Activated T-cell treated with anti-CD3 and anti-CD28 coated beads, Interleukin-2, amount 50 U/mL, for 48 hours (primary cell): ENCODE measurements around the gene PTOV1.
"Not testable (repeated sequence)": the region's sequence is repeated elsewhere in the genome, so short reads cannot be mapped to it uniquely, and the experiment has no call there.

ENCODE experiments used
- DNase-seq, 2 experiments: peaks; one replicate each; pipeline ENCODE4 v3.0.0-alpha.2; 2020

Gene PTOV1

DNA sequence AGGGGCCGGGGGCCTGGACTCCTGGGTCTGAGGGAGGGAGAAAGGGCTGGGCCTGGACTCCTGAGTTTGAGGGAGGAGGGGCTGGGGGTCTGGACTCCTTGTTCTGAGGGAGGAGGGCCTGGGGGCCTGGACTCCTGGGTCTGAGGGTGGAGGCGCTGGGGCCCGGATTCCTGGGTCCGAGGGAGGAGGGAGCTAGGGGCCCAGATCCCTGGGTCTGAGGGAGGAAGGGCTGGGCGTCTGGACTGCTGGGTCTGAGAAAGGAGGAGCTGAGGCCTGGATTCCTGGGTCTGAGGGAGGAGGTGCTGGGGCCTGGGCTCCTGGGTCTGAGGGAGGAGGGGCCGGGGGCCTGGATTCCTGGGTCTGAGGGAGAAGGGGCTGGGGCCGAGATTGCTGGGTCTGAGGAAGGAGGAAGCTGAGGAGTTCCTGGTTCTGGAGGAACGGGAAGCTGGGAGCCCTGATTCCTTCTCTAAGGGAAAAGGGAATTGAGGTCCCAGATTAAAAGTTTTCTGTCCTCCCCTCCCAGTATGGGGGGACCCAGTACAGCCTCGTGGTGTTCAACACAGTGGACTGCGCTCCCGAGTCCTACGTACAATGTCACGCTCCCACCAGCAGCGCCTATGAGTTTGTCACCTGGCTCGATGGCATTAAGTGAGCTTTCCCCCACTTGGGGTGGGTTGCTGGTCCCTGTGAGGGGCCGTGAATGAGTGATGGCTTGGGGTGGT, 32.1 kb upstream of the PTOV1 start:
- DNase-seq, result no peak

DNA sequence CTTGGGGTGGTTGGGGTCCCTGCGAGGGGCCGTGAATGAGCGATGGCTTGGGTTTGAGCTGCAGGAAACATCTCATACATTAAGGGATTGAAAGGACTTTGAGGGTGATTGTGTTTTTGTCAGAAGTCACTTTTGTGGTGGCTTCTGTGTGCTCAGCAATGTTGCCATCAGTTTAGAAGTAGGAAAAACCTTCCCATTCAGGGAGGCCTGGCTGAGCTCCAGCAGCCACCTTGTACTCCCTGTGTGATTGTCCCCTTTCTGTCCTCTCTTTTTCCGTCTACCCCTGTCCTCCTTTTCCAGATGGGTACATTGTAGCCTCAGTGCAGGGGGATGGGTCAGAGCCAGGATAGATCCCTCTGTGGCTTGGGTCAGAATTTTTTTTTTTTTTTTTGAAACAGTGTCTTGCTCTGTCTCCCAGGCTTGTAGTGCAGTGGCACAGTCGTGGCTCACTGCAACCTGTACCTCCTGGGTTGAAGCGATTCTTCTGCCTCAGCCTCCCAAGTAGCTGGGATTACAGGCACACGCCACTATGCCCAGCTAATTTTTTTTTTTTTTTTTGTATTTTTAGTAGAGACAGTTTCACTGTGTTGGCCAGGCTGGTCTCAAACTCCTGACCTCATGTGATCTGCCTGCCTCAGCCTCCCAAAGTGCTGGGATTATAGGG, 31.4 kb upstream of the PTOV1 start:
- DNase-seq, result not testable (repeated sequence)

GRCh38 chr19:49820125-49820524, 30.8 kb upstream of the PTOV1 start:
- DNase-seq, result no peak

- no peak for DNase-seq
Observed at GRCh38 chr19:49823472-49823871, 27.5 kb upstream of the PTOV1 start.

- DNase-seq, result no peak
Observed at GRCh38 chr19:49824662-49825061, 26.3 kb upstream of the PTOV1 start.

DNA sequence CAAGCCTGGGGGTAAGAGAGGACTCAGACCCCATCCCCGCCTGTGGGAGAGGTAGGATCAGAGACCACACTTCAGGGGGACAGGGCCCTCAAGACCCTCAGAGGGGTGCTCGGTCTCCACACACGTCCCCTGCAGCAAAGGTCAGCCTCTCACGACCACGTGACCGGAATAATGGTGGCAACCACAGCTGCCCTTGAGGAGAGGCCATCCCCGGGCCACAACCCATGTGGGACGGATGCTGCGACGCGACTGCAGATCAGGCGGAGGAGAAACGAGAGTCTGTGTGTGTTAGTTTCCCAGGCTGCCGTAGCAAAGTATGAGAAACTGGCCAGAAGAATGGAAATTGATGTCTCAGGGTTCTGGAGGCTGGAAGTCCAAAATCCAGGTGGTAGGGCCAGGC, 23.9 kb upstream of the PTOV1 start:
- DNase-seq, result no peak

- DNase-seq, result no peak
Observed at GRCh38 chr19:49829200-49829599, 21.8 kb upstream of the PTOV1 start.

GRCh38 chr19:49829721-49830120, 21.2 kb upstream of the PTOV1 start:
- DNase-seq, result no peak

DNA sequence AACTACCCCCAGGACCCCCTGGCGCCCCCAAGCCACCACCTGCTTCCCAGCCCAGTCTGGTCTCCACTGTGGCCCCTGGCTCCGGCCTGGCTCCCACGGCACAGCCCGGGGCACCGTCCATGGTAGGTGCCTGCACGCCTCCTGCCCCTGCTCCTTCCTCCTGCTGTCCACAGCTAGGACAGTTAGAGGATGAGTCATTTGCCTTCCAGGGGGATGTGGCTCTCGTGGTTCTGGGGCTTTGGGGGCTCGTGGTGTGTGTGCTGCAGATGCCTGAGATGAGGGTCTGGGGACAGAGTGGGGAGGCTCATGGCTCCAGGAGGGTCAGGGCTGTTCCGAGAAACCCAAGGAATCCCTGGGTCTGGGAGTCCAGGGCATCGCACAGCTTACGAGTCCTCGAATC, 20.2 kb upstream of the PTOV1 start:
- no peak for DNase-seq

DNA sequence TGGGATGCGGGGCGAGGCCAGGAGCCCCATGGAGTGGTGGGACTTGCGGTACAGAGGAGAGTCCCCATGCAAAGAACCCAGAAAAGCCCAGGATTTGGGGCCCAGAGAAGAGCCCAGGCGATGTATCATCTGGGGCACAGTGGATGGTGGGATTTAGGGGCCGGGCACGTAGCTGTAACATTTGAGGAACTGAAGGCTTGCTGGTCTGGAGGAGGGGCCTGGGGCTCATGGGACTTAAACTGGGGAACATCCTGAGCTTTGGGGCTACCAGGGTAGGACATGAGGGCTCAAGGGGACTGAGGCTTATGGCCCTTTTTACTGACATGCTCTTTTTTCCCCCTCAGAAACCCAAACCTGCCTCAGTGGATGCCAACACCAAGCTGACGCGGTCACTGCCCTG, 19.4 kb upstream of the PTOV1 start:
- no peak for DNase-seq

- DNase-seq, result no peak
Observed at GRCh38 chr19:49832556-49832955, 18.4 kb upstream of the PTOV1 start.

GRCh38 chr19:49833599-49833998, 17.4 kb upstream of the PTOV1 start:
- DNase-seq, result no peak

DNA sequence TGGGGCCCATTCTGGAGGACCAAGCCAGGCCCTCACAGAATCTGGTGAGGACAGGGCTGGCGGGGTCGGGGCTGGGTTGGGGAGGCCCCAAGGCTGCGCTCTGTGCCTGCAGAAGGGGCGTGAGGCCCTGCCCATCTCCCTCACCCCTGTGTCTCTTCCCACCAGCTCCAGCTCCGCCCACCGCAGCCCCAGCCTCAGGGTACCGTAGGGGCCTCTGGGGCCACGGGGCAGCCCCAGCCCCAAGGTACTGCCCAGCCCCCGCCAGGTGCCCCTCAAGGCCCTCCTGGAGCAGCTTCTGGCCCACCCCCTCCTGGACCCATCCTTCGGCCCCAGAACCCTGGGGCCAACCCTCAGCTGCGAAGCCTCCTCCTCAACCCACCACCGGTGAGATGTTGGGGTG, 15.4 kb upstream of the PTOV1 start:
- no peak for DNase-seq

DNA sequence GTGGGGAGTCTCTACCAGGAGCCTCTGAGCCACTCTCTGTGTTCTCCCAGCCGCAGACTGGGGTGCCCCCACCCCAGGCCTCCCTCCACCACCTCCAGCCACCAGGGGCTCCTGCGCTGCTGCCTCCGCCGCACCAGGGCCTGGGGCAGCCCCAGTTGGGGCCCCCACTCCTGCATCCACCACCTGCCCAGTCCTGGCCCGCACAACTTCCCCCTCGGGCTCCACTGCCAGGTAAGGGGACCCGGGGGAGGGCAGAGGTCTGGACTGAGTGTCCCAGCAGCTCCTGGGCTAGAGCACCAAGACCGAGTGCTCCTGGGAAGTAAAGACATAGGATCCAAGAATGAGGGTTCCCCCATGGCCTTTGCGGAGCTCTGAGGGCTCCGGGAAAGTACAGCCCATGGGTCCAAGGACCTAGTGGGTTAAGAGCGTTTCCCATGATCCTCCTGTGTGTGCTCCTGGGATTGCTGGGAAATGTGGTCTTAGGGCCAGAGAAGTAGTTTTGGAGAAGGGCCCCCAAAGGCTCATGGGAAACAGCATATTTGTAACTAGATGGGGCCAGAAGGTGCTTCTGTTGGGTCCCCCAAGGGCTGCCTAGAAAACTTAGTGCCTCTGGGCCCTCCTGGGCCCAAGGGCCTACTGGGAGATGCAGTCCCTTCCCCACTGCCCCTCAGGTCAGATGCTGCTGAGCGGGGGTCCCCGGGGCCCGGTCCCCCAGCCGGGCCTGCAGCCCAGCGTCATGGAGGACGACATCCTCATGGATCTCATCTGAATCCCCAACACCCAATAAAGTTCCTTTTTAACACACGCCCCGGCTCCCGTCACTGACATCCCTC, 14.6 kb upstream of the PTOV1 start:
- DNase-seq, result no peak

DNA sequence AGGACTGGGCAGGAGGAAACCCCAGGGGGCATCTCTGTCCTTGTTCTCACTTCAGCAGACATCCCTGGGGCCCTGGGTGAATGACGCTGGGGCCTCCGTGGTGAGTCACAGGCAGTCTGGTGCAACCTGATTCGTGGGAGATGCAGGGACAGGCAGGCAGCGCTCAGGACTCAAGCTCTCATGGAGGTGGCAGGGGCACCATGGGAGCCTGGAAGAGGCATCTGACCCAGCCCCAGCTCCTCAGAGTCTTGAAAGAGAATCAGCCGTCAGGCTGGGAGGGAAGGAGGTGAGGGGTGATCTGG, 14.0 kb upstream of the PTOV1 start:
- DNase-seq, result no peak

- DNase-seq, result no peak
Observed at GRCh38 chr19:49837425-49837824, 13.5 kb upstream of the PTOV1 start.

DNA sequence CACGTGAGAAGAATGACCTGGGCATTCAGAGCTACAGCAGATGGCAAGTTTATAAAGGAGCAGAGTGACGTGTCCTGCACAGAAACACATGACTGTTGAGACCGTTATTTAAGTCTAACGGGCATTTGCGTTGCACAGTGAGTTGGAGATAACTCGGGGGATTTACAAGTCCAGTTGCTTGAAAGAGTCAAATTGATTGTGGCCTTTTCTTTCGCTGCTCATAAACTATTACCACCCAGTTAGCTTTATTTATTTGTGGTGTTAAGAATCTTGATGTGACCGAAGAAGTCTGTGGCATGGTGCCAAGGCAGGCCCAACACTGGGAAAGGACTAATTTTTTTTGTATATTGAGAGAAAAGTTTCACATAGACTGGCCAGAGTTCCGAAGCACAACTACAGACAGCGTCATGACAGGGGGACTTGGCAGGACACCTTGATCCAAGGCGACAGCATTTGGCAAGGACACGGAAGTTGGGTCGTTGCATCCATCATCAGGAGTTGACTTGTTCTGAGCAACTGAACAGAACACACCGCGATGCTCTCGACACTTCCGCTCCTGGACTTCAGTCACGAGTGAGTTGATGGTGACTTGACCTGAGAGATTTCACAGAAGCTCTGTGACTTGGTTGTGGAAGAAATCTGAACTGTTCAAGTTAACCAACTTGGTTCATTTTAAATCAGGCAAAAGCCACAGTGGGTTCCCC, 11.9 kb upstream of the PTOV1 start:
- DNase-seq, result no peak

- DNase-seq, result no peak
Observed at GRCh38 chr19:49839713-49840112, 11.2 kb upstream of the PTOV1 start.

DNA sequence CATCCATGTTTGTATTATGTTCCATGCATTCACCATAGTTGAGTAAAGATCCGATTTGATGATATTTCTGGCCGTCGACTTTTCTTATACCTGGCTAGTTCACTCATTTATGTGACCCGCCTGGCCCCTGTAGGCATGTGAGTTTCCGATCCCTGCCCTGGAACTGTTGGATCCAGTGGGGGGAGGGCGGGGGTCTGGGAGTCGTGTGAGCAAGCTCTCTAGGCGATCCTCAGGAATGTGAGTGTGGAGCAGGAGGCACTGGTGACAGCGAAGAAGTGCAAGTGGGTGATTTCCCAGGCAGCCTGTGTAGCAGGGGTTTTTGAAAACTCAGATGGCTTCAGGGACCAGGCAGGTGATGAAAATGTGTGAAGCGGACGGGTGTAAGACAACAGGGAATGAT, 10.6 kb upstream of the PTOV1 start:
- DNase-seq, result no peak

- no peak for DNase-seq
Observed at GRCh38 chr19:49840736-49841249, 10.2 kb upstream of the PTOV1 start.

GRCh38 chr19:49843265-49843664, 7.7 kb upstream of the PTOV1 start:
- no peak for DNase-seq

GRCh38 chr19:49844138-49845095, 6.5 kb upstream of the PTOV1 start:
- no peak for DNase-seq
